Glomerular endothelial cell (primary cell): ENCODE data around the gene NCKAP5. TPM values are rescaled to one million over a fixed set of nuclear protein-coding genes. Genes with fewer than 3 reads are reported as not detected.
"Not testable (repeated sequence)": the region's sequence is repeated elsewhere in the genome, so short reads cannot be mapped to it uniquely, and the experiment has no call there.

Source experiments
- DNase-seq: peaks from one replicate; pipeline ENCODE4 v3.0.0-alpha.2; 2011; ENCODE audit warnings: low read depth, low spot score; ENCODE audit errors: extremely low read depth
- total RNA-seq: library from RNA; depleted of rRNA; stranded (reverse); fragments of >200 nt; gene quantifications from 2 replicates; pipeline ENCODE4 v1.2.3, GENCODE V29; 2015

The NCKAP5 gene
- total RNA-seq, 1 donor from 2014 or later, result 6.8 TPM

DNA sequence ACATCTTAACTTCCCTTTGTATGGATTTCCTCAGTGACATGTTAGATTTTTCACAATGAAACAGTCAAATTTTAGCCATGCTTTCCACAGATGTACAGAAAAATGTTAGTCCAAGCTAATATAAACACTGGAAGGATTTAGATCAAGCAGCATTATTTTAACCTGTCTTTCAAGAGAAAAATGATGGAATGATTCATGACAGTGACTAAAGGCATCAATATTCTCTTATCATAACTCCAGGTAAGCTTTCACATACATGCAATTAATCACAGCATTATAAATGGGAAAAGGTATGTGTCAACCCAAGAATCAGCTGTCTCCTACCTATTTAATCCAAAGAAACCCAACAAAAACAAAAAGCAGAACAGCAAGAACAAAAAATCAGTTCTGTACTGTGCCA lies 92.7 kb downstream of the NCKAP5 start:
- no peak for DNase-seq

GRCh38 chr2:133470446-133470845 lies 97.8 kb downstream of the NCKAP5 start:
- not testable (repeated sequence) for DNase-seq

GRCh38 chr2:133462811-133463210 lies 105.5 kb downstream of the NCKAP5 start:
- DNase-seq, result no peak

DNA sequence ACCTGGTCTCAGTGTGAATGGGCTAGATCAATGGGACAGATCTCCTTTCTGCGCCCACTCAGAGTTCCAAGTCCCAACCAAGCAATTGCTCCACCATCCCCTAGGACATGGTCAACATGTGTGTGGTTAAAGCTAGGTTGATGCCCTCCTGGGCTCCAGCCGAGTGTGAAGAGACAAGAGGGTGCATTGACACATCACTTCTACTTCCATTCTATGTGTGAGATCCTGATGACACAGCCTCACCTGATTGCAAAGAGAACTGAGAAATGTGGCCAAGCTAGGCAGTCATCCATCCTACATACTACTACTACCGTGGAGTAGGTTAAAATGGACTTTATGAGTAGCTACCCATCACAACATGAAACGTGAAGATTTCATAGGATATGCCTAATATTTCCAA lies 106.8 kb downstream of the NCKAP5 start:
- no peak for DNase-seq

- DNase-seq, result no peak
Measured at GRCh38 chr2:133459590-133459989, 108.7 kb downstream of the NCKAP5 start.

DNA sequence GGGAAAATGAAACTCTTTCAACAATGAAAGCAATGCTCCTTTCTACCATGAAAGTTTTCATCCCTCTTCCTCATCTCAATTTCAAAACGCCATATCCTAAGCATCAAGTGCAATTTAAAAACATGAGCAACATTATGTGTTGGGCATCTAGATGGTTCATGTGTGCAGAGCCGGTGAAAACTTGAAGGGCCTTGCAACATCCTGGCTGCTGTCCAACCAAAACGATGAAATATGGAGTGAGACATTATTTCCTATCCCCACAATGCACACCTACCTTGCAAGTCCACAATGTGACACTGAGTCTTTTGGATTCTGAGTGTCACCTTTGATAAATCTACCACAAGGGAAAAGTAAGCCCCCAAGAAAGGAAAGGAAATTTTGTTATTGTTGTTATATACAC lies 110.0 kb downstream of the NCKAP5 start:
- DNase-seq, result no peak

DNA sequence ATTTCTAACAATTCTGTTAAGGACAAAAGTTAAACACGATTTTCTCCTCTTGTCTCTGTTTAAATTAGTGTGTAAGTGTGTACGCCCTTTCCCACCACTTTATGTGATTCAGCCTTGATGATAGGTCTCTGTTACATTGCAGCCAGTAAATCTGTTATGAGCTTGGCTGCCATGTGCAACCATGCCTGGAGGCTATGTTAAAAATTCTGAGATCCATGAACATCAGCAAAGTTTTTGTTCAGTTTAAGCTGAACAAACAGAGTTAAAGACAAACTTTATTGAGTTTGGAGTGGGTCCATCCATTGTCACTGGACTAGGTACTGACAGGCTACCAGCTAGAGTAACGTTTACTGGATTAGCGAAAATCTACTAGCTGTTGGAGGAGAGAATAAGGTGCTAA lies 110.4 kb downstream of the NCKAP5 start:
- DNase-seq, result no peak

DNA sequence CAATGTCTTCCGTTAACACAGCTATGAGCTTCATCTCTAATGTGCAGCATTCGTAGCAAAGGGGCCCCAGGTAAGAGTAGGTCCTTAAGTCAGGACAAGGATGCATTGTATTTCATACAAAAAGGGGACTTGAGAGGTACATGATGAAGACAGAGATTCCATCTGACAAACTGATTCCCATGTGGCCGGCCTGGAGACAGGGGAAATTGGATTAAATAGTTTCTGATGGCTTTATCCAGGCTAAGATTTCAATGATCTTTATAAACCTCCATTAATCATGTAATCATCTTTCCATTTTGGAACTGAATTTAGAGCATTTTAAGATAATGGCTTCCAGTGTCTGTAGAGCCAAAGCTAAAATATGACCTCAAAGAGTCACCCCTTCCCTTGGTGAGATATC lies 111.3 kb downstream of the NCKAP5 start:
- no peak for DNase-seq

GRCh38 chr2:133456156-133456555 lies 112.1 kb downstream of the NCKAP5 start:
- no peak for DNase-seq

GRCh38 chr2:133453032-133453431 lies 115.2 kb downstream of the NCKAP5 start:
- no peak for DNase-seq

GRCh38 chr2:133452583-133452982 lies 115.7 kb downstream of the NCKAP5 start:
- DNase-seq, result no peak

- no peak for DNase-seq
Measured at GRCh38 chr2:133452146-133452545, 116.1 kb downstream of the NCKAP5 start.

DNA sequence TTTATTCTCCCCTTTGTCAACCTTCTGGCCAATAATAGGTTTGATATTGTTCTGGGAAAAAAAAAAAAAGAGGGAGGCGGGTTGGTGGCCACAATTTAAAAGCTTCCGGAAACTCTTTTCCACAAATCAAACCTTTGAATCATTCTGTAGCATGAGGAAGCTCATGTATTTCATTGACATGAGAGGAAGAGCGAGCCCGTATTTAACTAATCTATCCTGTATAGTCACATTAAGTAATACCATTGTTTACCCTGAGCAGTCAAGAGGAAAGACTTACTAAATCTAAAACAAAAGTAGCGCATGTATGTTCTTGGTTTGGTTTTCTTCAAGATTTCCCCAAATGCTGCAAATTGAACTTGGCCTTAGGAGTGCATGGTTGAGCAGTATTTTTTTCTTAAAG lies 120.1 kb downstream of the NCKAP5 start:
- DNase-seq, result no peak

- DNase-seq, result no peak
Measured at GRCh38 chr2:133447303-133447702, 121.0 kb downstream of the NCKAP5 start.

- DNase-seq, result no peak
Measured at GRCh38 chr2:133444465-133444864, 123.8 kb downstream of the NCKAP5 start.

DNA sequence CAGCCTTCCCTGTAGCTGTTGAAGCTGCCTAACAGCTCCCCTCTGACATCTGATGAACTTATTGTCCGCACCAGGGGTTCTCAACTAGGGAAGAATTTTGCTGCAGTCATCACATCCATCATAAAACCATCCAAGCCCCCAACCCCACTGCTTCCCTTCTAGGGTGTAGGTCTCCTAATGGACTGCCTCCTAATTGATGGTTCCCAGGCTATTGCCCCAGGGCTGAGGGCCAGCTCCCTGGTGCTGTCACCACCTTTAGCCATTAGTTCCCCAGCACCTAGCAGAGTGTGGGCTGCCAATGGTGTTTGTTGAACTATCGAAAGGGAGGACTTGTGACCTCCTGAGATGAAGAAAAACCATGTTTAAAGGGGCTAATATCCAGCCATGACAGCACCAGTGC lies 125.9 kb downstream of the NCKAP5 start:
- DNase-seq, result no peak

DNA sequence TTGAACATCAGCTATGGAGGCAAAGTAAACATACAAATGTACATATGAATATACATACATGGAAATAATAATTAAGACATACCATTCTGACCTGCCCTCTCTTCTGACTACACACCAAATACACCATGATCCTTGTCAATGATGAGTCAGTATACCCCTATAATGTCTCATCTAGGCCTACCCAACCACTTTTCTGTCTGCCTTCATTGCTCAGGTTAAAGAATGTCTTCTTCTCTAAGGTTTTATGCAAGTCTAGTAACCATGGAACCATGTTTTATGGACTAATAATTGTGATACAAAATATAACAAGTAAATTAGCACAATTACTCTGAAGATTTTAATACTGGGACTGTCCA lies 128.7 kb downstream of the NCKAP5 start:
- no peak for DNase-seq

DNA sequence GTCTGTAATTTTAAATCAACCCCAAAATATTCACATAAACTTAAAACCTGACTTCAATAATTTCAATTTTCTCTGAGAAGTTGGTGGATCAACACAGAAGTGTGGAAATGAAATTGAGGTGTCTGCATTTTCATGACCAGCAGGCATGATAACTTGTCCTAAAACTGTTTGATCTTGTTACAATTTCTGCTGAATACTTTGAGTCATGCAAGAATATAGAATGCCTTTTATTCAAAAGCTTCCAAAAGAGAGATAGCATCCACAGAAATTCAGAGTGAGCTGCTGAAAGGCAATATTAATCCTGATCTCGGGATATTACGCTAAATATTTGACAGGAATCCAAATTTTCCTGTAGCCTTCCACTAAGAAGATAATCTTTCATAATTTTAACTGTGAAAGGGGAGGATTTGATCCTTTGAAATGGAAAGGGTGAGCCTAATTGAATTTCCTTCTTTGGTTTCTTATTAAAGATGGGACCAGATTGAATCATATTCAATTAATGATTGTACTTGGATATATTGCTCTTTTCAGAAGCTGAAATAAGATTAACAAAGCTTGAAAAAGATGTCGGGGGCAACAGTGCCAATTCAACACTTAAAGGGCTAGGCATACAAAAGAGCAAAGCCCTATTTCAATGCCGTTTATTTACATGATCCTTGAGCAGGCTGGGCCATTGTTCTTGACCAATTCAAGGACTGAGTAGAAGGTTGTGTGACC lies 129.3 kb downstream of the NCKAP5 start:
- no peak for DNase-seq

DNA sequence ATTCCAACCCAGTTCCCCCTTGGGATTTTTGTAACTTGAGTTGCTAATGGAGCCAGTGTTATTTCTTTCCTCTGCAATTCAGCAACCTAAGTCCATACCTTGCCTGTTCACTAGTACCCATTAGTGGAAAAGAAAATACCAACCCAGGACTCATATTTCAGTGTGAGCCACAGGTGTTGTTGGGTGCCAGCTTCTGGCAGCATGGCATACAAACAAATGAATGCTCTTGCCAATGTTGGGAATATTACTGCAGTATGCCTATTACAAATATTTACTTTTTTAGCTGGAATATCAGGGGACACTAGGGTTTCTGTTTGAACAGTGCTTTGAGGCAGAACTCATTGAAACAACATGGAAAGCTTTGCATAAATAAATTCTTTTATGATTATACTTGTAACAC lies 130.2 kb downstream of the NCKAP5 start:
- DNase-seq, result no peak

- DNase-seq, result no peak
Measured at GRCh38 chr2:133437492-133437891, 130.8 kb downstream of the NCKAP5 start.

DNA sequence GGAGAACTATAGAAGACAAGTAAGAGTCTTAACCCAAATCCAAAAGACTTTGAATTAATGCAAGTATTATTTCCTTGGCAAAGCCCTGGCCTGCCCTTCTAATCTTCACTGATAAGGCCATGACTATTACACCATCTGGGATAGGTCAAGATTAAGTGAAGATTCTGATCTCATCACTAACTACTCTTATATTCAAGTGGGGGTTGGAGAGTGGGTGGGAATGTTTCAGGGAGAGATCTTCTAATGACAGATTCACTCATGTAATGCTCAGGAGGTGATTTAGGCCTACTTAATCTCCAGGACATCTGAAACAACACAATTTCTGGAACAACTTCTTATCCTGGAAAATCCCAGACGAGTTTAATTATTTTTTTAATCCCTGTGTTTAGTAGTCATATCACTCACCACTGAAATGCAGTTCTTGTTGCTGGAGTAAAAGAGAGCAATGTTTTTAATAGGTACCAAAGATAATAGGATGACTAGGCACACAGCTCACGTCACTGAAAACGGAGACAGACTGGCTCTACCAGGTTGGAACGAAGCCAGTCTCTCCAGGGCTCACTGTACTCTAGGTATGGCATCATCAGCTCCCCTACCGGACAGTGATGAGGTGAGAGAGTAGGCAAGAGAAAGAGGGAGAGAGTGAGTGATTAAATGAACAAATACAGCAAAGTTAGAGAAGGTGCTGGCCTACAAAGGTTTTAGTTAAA lies 133.1 kb downstream of the NCKAP5 start:
- DNase-seq, result no peak
